Activated naive CD4-positive, alpha-beta T cell (primary cell): ENCODE data around the gene MAP2K1.
"Not testable (repeated sequence)": the region's sequence is repeated elsewhere in the genome, so short reads cannot be mapped to it uniquely, and the experiment has no call there.

Experiments
- DNase-seq, 4 experiments: peaks; one replicate each; lab custom pipeline; 2025; lab: John Stamatoyannopoulos, UW

The MAP2K1 gene

GRCh38 chr15:66424963-66425612 is 38.4 kb downstream of the MAP2K1 start:
- DNase-seq, result no peak

- no peak for DNase-seq
Observed at GRCh38 chr15:66425837-66426236, 39.1 kb downstream of the MAP2K1 start.

- no peak for DNase-seq
Observed at GRCh38 chr15:66429117-66429516, 42.4 kb downstream of the MAP2K1 start.

GRCh38 chr15:66429546-66429945 is 42.8 kb downstream of the MAP2K1 start:
- no peak for DNase-seq

- DNase-seq, result no peak
Observed at GRCh38 chr15:66430627-66431255, 44.0 kb downstream of the MAP2K1 start.

- no peak for DNase-seq
Observed at GRCh38 chr15:66433726-66434125, 47.0 kb downstream of the MAP2K1 start.

GRCh38 chr15:66440501-66440900 is 53.8 kb downstream of the MAP2K1 start:
- DNase-seq, result no peak

GRCh38 chr15:66452420-66452819 is 65.7 kb downstream of the MAP2K1 start:
- DNase-seq, result no peak

- DNase-seq, result no peak
Observed at GRCh38 chr15:66452971-66453580, 66.4 kb downstream of the MAP2K1 start.

GRCh38 chr15:66454143-66454542 is 67.4 kb downstream of the MAP2K1 start:
- no peak for DNase-seq

GRCh38 chr15:66456211-66456610 is 69.5 kb downstream of the MAP2K1 start:
- DNase-seq, result no peak

GRCh38 chr15:66459818-66460615 is 73.3 kb downstream of the MAP2K1 start:
- DNase-seq, result no peak

GRCh38 chr15:66461294-66461693 is 74.6 kb downstream of the MAP2K1 start:
- DNase-seq, result not testable (repeated sequence)

GRCh38 chr15:66461917-66462316 is 75.2 kb downstream of the MAP2K1 start:
- DNase-seq, result no peak

- DNase-seq, result no peak
Observed at GRCh38 chr15:66462627-66463026, 75.9 kb downstream of the MAP2K1 start.

GRCh38 chr15:66465294-66465693 is 78.6 kb downstream of the MAP2K1 start:
- not testable (repeated sequence) for DNase-seq

- DNase-seq, result not testable (repeated sequence)
Observed at GRCh38 chr15:66467162-66468040, 80.7 kb downstream of the MAP2K1 start.

- DNase-seq, result not testable (repeated sequence)
Observed at GRCh38 chr15:66470825-66471224, 84.1 kb downstream of the MAP2K1 start.

- DNase-seq, result peak in 1 of 4 experiments; percentile 18
Observed at GRCh38 chr15:66472176-66472999, 85.7 kb downstream of the MAP2K1 start.

- DNase-seq, result no peak
Observed at GRCh38 chr15:66474135-66474534, 87.4 kb downstream of the MAP2K1 start.

- no peak for DNase-seq
Observed at GRCh38 chr15:66474963-66475362, 88.3 kb downstream of the MAP2K1 start.
